EL (cell line): ENCODE measurements around the gene NUDT6.
"Not testable (repeated sequence)": the region's sequence is repeated elsewhere in the genome, so short reads cannot be mapped to it uniquely, and the experiment has no call there.

Source experiments
- DNase-seq: peaks from one replicate; pipeline ENCODE4 v3.0.0-alpha.2; 2016

NUDT6 gene

DNA sequence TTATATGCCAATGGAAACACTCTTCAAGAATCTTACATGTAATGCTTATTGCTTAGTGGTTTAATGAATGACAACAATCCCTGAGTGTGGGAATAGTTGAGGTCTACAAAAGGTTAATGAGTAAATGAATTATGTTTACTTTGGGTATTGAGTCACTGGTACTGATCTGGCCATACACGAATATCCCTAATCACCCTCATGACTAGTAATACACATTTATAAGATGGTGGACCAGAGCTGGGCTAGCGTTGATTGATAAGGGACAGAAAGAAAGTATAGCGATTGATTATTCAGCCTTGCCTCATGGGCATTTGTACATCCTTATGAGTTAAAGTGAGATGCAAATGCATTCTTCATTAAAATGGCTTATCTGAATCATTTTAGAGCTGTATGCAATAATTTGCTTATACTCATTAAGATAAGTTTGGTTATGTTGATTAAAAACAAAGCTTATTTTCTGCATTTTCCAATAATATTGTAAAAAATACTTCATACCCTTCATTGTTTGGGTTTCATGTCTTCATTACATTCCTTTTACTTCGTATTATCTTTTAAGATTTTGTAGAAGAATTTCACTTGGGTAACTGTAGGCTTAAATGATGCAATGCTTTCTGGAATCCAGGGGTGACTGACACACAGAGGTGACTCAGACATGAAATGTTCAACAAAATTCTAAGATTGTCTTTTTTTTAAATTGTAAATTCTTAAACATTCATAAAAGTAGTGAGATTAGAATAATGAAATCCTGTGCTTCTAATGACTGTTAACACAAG, 48.4 kb downstream of the NUDT6 start:
- DNase-seq, result peak; percentile 87

- peak; percentile 42 for DNase-seq
Measured at GRCh38 chr4:122873146-122873545, 49.3 kb downstream of the NUDT6 start.

GRCh38 chr4:122868235-122868634, 54.2 kb downstream of the NUDT6 start:
- DNase-seq, result not testable (repeated sequence)

DNA sequence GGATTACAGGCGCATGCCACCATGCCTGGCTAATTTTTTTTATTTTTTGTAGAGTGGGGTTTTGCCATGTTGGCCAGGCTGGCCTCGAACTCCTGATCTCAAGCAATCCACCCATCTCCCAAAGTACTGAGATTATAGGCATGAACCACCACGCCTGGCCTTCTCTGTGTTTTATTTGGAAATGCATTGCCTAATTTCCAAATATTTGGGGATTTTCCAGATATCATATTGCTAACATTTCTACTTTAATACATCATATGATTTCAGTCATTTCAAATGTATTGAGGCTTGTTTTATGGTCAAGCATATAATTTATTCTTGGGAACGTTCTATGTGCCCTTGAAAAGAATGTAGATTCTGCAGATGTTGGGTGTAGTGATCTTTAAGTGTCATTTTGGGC, 57.0 kb downstream of the NUDT6 start:
- no peak for DNase-seq

DNA sequence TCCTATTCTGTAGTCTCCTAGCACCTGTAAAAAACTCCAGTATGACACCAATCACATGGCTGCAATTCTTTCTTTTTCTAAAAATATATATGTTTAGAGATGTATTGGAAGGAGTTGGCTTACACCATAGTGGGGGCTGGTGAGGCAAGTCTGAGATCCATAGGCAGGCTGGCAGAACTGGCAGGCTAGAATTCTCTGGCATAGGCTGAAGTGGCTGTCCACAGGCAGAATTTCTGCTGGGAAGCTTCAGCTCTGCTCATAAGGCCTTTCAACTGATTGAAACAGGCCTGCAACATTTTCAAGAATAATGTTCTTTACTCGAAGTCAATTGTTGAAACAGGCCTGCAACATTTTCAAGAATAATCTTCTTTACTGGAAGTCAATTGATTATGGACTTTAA, 58.8 kb downstream of the NUDT6 start:
- DNase-seq, result no peak

GRCh38 chr4:122861172-122861943, 61.0 kb downstream of the NUDT6 start:
- no peak for DNase-seq

- DNase-seq, result no peak
Measured at GRCh38 chr4:122858705-122859104, 63.7 kb downstream of the NUDT6 start.

- no peak for DNase-seq
Measured at GRCh38 chr4:122857160-122857559, 65.2 kb downstream of the NUDT6 start.

DNA sequence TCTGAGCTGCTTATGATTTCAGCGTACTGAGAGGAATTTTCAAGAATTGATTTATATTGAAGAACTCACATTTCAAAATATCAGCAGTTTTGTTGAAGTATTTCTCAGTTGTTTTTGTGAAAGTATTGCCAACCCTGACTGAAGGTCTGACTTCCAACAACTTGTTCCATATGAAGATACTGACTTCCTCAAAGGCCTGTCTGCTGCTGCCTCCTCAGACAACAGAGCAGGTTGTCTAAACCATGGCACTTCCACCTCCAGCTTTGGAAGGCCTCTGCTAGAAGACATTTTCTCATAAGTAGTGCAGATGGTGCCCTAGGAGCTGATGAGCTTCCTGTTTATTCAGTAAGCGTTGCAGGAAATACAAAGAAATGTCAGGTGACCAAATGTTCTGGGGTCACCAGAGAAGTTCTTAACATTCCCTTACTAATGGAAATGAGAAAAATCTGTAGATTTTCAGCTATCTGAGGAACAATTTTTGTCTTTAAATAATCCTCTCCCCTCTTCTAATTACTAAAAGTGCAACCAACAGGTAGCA, 67.0 kb downstream of the NUDT6 start:
- no peak for DNase-seq

- DNase-seq, result no peak
Measured at GRCh38 chr4:122854447-122855352, 67.7 kb downstream of the NUDT6 start.

GRCh38 chr4:122851568-122851967, 70.8 kb downstream of the NUDT6 start:
- DNase-seq, result no peak

GRCh38 chr4:122849789-122850188, 72.6 kb downstream of the NUDT6 start:
- DNase-seq, result not testable (repeated sequence)

GRCh38 chr4:122847931-122848330, 74.5 kb downstream of the NUDT6 start:
- no peak for DNase-seq

- no peak for DNase-seq
Measured at GRCh38 chr4:122845760-122846159, 76.6 kb downstream of the NUDT6 start.

DNA sequence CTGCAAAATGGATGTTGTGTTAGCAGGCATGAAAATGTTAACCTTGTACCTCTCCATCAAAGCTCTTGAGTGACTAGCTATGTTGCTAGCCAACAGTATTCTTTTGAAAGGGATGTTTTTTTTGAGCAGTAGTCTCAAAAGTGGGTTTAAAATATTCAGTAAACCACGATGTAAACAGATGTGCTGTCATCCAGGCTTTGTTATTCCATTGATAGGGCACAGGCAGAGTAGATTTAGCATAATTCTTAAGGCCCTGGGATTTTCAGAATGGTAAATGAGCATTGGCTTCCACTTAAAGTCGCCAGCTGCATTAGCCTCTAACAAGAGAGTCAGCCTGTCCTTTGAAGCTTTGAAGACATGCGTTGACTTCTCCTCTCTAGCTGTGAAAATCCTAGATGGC, 77.3 kb downstream of the NUDT6 start:
- DNase-seq, result no peak

DNA sequence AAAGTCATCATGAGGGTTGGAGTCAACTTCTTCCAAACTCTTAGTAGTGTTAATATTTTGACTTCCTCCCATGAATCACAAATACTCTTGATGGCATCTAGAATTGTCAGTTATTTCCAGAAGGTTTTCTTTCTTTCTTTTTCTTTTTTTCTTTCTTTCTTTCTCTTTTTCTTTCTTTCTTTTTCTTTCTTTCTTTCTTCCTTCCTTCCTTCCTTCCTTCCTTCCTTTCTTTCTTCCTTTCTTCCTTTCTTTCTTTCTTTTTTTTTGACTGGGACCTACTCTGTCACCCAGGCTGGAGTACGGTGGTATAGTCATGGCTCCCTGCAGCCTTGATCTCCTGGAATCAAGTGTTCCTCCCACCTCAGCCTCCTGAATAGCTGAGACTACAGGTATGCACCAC, 78.0 kb downstream of the NUDT6 start:
- not testable (repeated sequence) for DNase-seq

GRCh38 chr4:122842984-122843531, 79.3 kb downstream of the NUDT6 start:
- DNase-seq, result no peak
